Activated CD4-positive, alpha-beta T cell treated with anti-CD3 and anti-CD28 coated beads for 36 hours (primary cell): ENCODE results near the gene TMEM63C. TPM values are rescaled to one million over a fixed set of nuclear protein-coding genes. Genes with fewer than 3 reads are reported as not detected.

Source experiments
- ATAC-seq: fragments of 200-7000 bp; cut with Tn5 transposase; one replicate; pipeline ENCODE4 v1.10.0; 2021; ENCODE audit warnings: mild to moderate bottlenecking, moderate library complexity
- CTCF ChIA-PET: fragments of 350-600 bp; sonication (Branson Sonifier 250); formaldehyde crosslinking; loops from one replicate; lab custom pipeline; 2021; ENCODE audit warnings: antibody characterized with exemption; lab: Charles Lee
- POLR2A ChIA-PET: fragments of 350-600 bp; sonication (Branson Sonifier 250); formaldehyde crosslinking; loops from one replicate; lab custom pipeline; 2021; ENCODE audit warnings: antibody characterized with exemption, inconsistent platforms; lab: Charles Lee
- DNase-seq: peaks from one replicate; pipeline ENCODE4 v3.0.0-alpha.2; 2020
- H3K27ac Mint-ChIP-seq: one replicate; pipeline ENCODE4 v1.8.0; 2021; ENCODE audit warnings: mixed read lengths
- H3K27me3 Mint-ChIP-seq: one replicate; pipeline ENCODE4 v1.8.0; 2021; ENCODE audit warnings: mixed read lengths
- H3K36me3 Mint-ChIP-seq: one replicate; pipeline ENCODE4 v1.8.0; 2021; ENCODE audit warnings: low read depth, mixed read lengths
- H3K4me1 Mint-ChIP-seq: one replicate; pipeline ENCODE4 v1.8.0; 2021; ENCODE audit warnings: mixed read lengths
- H3K4me3 Mint-ChIP-seq: one replicate; pipeline ENCODE4 v1.8.0; 2021; ENCODE audit warnings: mild to moderate bottlenecking, moderate library complexity, mixed read lengths
- H3K9me3 Mint-ChIP-seq: one replicate; pipeline ENCODE4 v1.8.0; 2021; ENCODE audit warnings: low read depth, mixed read lengths
- intact Hi-C, 2 experiments: fragments of 100-400 bp; cut with DNase I in 1 of 2; cut with micrococcal nuclease in 1 of 2; formaldehyde crosslinking; loops; one replicate each; pipeline versions ENCODE4 v1.14.2 to v1.15.1; 2022 to 2024; cut with DNase I, micrococcal nuclease
- total RNA-seq, 2 experiments: library from RNA; stranded (reverse); gene quantifications; one replicate each; pipeline ENCODE4 v1.2.3, GENCODE V29; 2021

TMEM63C gene
- total RNA-seq, 2 experiments from 2014 or later, result 1.1 to 1.4 TPM

- no peak overlapping the region for H3K4me3 Mint-ChIP-seq
- H3K4me1 Mint-ChIP-seq, result no peaks in the 10 kb centered on the region
- no peak for ATAC-seq
- no peaks in the 10 kb centered on the region for H3K36me3 Mint-ChIP-seq
- H3K9me3 Mint-ChIP-seq, result no peaks in the 10 kb centered on the region
- no peaks in the 10 kb centered on the region for H3K27me3 Mint-ChIP-seq
- ChIA-PET CTCF (interaction anchor here (0.6 kb wide), 1 partner anchor 19 kb away, joined by 3 read pairs; no protein-coding TSS in a partner anchor), POLR2A (interaction anchor here (0.6 kb wide), 1 partner anchor 158 kb away, joined by 3 read pairs; no protein-coding TSS in a partner anchor)
- DNase-seq, result no peak
- H3K27ac Mint-ChIP-seq, result no peak overlapping the region
- intact Hi-C loops, result no loop called here
Observed at GRCh38 chr14:77225254-77225653, 43.7 kb downstream of the TMEM63C start.

DNA sequence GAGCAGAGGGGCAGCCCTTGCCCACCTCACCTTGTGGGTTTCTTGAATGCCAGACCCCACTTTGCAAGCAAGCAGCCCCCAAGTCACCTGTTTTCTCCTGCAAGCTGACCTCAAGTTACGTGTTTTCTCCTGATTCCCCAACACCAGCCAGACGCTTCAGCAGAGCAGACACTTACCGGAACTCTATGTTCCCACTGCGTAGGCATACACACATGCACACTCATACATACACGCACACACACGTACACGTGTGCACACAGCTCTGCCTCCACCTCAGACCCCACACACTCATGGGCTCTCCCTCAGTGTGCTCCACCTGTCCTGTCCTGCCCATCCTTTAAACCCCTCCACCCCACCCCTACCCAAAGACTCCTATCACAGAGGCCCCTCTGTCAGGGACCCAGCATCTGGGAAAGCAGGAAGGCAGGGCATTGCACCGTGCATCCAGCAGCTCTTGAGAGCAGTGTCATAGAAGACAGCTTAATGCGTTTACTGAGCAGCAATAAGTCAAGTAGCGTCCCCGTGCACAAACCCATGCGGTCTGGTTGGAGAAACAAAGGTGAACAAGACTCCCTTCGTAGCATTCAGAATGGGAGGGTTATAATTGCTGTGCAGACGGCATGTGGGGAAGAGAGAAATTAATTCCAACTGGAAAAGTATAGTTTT lies 44.4 kb downstream of the TMEM63C start:
- ChIA-PET POLR2A (no interaction called here), CTCF (interaction anchor here (0.6 to 1.2 kb wide), 2 partner anchors 12 to 18 kb away, joined by 3 to 4 read pairs; no protein-coding TSS in a partner anchor)
- Mint-ChIP-seq H3K9me3 (no peaks in the 10 kb centered on the region), H3K27ac (no peak overlapping the region), H3K4me1 (no peaks in the 10 kb centered on the region), H3K36me3 (no peaks in the 10 kb centered on the region), H3K27me3 (no peaks in the 10 kb centered on the region), H3K4me3 (no peak overlapping the region)
- ATAC-seq (no peak), DNase-seq (no peak)
- intact Hi-C loops, result no loop called here

DNA sequence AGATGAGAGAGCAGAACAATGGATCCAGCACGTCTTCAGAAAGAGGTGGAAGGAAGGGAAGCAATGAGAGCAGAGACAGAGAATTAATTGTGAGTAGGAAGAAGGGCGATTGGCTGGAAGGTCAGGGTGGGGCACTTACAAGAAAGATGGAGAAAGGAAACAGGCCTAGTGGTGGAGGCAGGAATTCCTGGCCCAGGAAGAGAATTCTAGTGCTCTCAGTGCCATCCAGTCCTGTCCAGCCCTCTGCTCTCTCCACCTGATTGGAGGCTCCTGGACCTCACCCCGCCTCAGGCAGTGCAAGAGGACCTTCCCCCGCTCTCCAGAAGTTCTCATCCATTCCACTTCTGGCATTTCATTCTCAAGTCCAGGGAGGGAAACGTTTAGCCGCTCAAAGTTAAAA lies 46.5 kb downstream of the TMEM63C start:
- no peaks in the 10 kb centered on the region for H3K36me3 Mint-ChIP-seq
- H3K9me3 Mint-ChIP-seq, result no peaks in the 10 kb centered on the region
- ATAC-seq, result no peak
- CTCF ChIA-PET, result no interaction called here
- intact Hi-C loops, result no loop called here
- no peak overlapping the region for H3K27ac Mint-ChIP-seq
- no peak for DNase-seq
- no peaks in the 10 kb centered on the region for H3K27me3 Mint-ChIP-seq
- H3K4me1 Mint-ChIP-seq, result no peaks in the 10 kb centered on the region
- no peak overlapping the region for H3K4me3 Mint-ChIP-seq
- POLR2A ChIA-PET, result interaction anchor here (0.6 kb wide), 1 partner anchor 10 kb away, joined by 5 read pairs; no protein-coding TSS in a partner anchor

DNA sequence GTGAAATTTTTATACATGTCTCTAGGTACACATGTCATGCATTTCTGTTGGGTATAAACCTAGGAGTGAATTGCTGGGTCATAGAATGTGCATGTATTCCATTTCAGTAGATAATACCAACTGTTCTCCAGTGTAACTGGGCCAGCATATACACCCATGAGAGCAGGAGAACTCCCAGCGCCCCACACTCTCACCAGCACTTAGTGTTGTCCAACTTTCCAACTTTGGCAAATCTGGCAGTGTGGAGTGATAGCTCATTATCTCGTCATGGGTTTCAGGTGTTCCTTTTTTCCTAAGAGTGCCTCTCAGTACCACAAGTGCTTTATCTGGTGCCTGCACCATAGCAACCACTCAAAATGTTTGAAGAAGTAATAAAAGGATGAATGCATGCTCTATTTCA lies 49.3 kb downstream of the TMEM63C start:
- no peaks in the 10 kb centered on the region for H3K27me3 Mint-ChIP-seq
- POLR2A ChIA-PET, result no interaction called here
- no peaks in the 10 kb centered on the region for H3K9me3 Mint-ChIP-seq
- H3K4me3 Mint-ChIP-seq, result no peak overlapping the region
- no peaks in the 10 kb centered on the region for H3K36me3 Mint-ChIP-seq
- intact Hi-C loops, result no loop called here
- H3K4me1 Mint-ChIP-seq, result no peaks in the 10 kb centered on the region
- DNase-seq, result no peak
- CTCF ChIA-PET, result no interaction called here
- ATAC-seq, result no peak
- H3K27ac Mint-ChIP-seq, result no peak overlapping the region

DNA sequence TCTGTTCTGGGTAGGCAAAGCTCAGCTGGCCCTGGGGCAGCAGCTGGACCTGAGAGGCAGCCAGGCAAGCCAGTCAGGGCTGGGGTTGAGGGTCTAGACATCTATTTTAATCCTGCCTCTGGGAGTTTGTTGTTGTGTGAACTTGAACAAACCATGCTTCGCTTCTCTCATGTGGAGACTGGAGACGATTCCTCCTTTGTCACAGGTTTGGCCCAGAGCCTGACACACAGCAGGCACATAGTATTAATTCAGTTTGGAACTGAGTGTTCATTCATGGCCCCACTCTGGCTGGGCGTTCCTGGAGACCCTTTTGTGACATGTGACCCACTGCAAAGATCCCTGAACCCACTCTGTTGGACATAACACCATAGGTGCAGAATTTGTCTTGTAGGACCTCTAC lies 50.1 kb downstream of the TMEM63C start:
- Mint-ChIP-seq H3K9me3 (no peaks in the 10 kb centered on the region), H3K4me1 (no peaks in the 10 kb centered on the region), H3K27ac (no peak overlapping the region), H3K36me3 (no peaks in the 10 kb centered on the region), H3K27me3 (no peaks in the 10 kb centered on the region), H3K4me3 (no peak overlapping the region)
- intact Hi-C loops, result no loop called here
- ChIA-PET CTCF (no interaction called here), POLR2A (no interaction called here)
- DNase-seq, result no peak
- ATAC-seq, result no peak

GRCh38 chr14:77236814-77237213 lies 55.2 kb downstream of the TMEM63C start:
- no peak for ATAC-seq
- Mint-ChIP-seq H3K27me3 (no peaks in the 10 kb centered on the region), H3K36me3 (no peaks in the 10 kb centered on the region), H3K4me3 (no peak overlapping the region), H3K27ac (no peak overlapping the region), H3K4me1 (no peaks in the 10 kb centered on the region), H3K9me3 (no peaks in the 10 kb centered on the region)
- DNase-seq, result no peak
- CTCF ChIA-PET, result no interaction called here
- POLR2A ChIA-PET, result no interaction called here
- intact Hi-C loops, result no loop called here

- Mint-ChIP-seq H3K4me1 (no peaks in the 10 kb centered on the region), H3K4me3 (no peak overlapping the region), H3K27ac (no peak overlapping the region), H3K27me3 (no peaks in the 10 kb centered on the region), H3K36me3 (no peaks in the 10 kb centered on the region), H3K9me3 (no peaks in the 10 kb centered on the region)
- POLR2A ChIA-PET, result interaction anchor here (0.6 kb wide), 1 partner anchor 104 kb away, joined by 3 read pairs; no protein-coding TSS in a partner anchor
- DNase-seq (no peak), ATAC-seq (no peak)
- intact Hi-C loops, result no loop called here
- CTCF ChIA-PET, result interaction anchor here (0.6 kb wide), 1 partner anchor 145 kb away, joined by 4 read pairs; no protein-coding TSS in a partner anchor
Observed at GRCh38 chr14:77238356-77238755, 56.8 kb downstream of the TMEM63C start.

DNA sequence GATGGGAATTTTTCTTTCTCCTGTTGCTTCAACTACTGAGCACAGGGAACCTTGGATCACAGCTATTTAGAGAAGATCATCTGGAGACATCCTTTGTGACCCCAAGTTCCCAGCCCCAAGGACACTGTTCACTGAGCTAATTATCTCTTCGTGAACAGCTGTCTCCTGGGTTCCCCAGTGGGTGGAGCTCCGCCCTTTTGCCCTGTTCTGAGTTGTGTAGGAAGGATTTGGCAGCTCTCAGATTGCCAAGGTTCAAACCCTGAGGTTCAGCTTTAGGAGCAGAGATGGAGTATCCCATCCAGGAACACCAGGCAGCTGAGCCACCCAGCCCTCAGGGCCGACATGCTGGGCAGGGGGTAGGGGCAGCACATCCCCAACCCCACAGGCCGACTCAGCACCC lies 57.4 kb downstream of the TMEM63C start:
- ChIA-PET CTCF (interaction anchor here (0.6 kb wide), 1 partner anchor 429 kb away, joined by 4 read pairs; no protein-coding TSS in a partner anchor), POLR2A (interaction anchor here (0.6 kb wide), 1 partner anchor 105 kb away, joined by 3 read pairs; no protein-coding TSS in a partner anchor)
- no peaks in the 10 kb centered on the region for H3K27me3 Mint-ChIP-seq
- no peak overlapping the region for H3K27ac Mint-ChIP-seq
- intact Hi-C loops, result no loop called here
- no peaks in the 10 kb centered on the region for H3K9me3 Mint-ChIP-seq
- H3K4me3 Mint-ChIP-seq, result no peak overlapping the region
- H3K4me1 Mint-ChIP-seq, result no peaks in the 10 kb centered on the region
- H3K36me3 Mint-ChIP-seq, result no peaks in the 10 kb centered on the region
- DNase-seq (no peak), ATAC-seq (no peak)

DNA sequence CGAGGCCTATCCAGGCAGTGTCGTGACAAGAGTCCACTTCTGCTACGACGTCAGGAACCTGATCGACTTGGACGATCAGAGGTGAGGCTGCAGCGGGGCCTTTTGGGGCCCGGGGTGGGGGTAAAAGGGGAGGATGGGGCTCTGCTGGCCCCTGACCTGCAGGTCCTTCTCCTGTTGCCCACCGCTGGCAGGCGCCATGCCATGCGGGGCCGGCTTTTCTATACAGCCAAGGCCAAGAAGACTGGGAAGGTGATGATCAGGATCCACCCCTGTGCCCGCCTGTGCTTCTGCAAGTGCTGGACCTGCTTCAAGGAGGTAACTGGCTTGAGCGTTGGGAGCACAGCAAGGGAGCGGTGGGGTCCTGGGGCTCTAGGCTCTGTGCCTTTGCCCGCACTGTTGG lies 57.8 kb downstream of the TMEM63C start:
- Mint-ChIP-seq H3K4me1 (no peaks in the 10 kb centered on the region), H3K36me3 (no peaks in the 10 kb centered on the region), H3K9me3 (no peaks in the 10 kb centered on the region), H3K27ac (no peak overlapping the region), H3K4me3 (no peak overlapping the region), H3K27me3 (no peaks in the 10 kb centered on the region)
- no peak for DNase-seq
- CTCF ChIA-PET, result interaction anchor here (0.6 kb wide), 1 partner anchor 429 kb away, joined by 4 read pairs; no protein-coding TSS in a partner anchor
- intact Hi-C loops, result no loop called here
- ATAC-seq, result no peak
- POLR2A ChIA-PET, result no interaction called here

DNA sequence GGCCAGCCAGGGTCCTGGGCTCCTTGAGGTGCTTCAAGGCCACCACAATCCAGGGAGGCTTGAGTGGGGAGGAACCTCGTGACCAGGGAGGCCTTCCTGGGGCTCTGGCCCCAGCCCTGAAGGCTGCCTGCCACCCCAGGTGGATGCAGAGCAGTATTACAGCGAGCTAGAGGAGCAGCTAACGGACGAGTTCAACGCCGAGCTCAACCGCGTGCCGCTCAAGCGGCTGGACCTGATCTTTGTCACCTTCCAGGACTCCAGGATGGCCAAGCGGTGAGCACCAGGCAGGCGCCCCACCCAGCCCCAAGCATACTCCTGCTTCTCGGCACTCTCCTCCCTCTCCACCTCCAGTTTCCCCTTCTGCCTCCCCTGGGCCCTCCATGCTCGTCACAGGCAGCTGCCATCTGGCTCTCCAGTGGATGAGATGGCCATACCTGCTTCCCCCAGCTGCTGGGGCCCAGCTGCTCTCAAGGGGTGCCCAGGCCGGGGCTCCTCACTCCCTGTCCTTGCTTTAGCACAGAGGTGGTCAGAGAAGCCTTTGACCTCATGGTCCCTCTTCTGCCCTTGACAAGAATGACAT lies 58.8 kb downstream of the TMEM63C start:
- no peaks in the 10 kb centered on the region for H3K36me3 Mint-ChIP-seq
- ChIA-PET CTCF (no interaction called here), POLR2A (no interaction called here)
- ATAC-seq (no peak), DNase-seq (no peak)
- intact Hi-C loops, result no loop called here
- H3K27me3 Mint-ChIP-seq, result no peaks in the 10 kb centered on the region
- H3K27ac Mint-ChIP-seq, result no peak overlapping the region
- H3K4me1 Mint-ChIP-seq, result no peaks in the 10 kb centered on the region
- H3K9me3 Mint-ChIP-seq, result no peaks in the 10 kb centered on the region
- H3K4me3 Mint-ChIP-seq, result no peak overlapping the region

DNA sequence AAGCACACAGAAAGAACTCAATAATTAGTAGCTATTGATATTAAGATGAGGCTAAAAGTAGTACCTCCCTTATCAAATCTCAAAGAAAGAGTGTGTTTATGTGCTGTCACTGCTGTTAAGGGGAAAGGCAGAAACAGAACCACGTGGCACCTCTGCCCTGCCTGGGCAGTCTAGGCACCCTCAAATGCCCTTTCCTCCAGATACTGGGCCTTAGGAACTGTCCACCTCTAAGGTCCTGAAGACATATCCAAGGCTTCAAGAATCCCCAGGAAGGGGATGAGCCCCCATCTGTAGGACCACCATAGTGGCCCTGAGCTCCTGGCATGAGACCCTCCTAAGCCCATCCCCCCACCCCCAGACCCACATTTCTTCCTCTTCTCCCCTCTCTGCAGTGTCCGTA lies 60.4 kb downstream of the TMEM63C start:
- intact Hi-C loops, result no loop called here

GRCh38 chr14:77242752-77243151 lies 61.2 kb downstream of the TMEM63C start:
- intact Hi-C loops, result no loop called here
- CTCF ChIA-PET, result interaction anchor here (0.7 kb wide), 1 partner anchor 100 kb away, joined by 4 read pairs; no protein-coding TSS in a partner anchor
- ATAC-seq (no peak), DNase-seq (no peak)
- H3K9me3 Mint-ChIP-seq, result no peaks in the 10 kb centered on the region
- no peaks in the 10 kb centered on the region for H3K36me3 Mint-ChIP-seq
- POLR2A ChIA-PET, result no interaction called here
- no peak overlapping the region for H3K4me3 Mint-ChIP-seq
- H3K27ac Mint-ChIP-seq, result no peak overlapping the region
- no peaks in the 10 kb centered on the region for H3K27me3 Mint-ChIP-seq
- H3K4me1 Mint-ChIP-seq, result no peaks in the 10 kb centered on the region

More for the DNA sequence above, 60.4 kb downstream of the TMEM63C start:
- Mint-ChIP-seq H3K27ac (no peak overlapping the region), H3K4me3 (no peak overlapping the region), H3K27me3 (no peaks in the 10 kb centered on the region), H3K9me3 (no peaks in the 10 kb centered on the region), H3K4me1 (no peaks in the 10 kb centered on the region), H3K36me3 (no peaks in the 10 kb centered on the region)
- ChIA-PET CTCF (interaction anchor here (0.7 kb wide), 1 partner anchor 100 kb away, joined by 4 read pairs; no protein-coding TSS in a partner anchor), POLR2A (no interaction called here)
- ATAC-seq (no peak), DNase-seq (no peak)
